Right lobe of liver (tissue), 6 donors: ENCODE data around the gene CATSPER3. TPM values are rescaled to one million over a fixed set of nuclear protein-coding genes. Genes with fewer than 3 reads are reported as not detected.

Source experiments
- ATAC-seq, 4 donors: fragments of 200-7000 bp; cut with Tn5 transposase; one replicate each; pipeline ENCODE4 v1.9.1; 2020; ENCODE audit warnings: mild to moderate bottlenecking in 4 of 4, moderate library complexity in 4 of 4
- DNase-seq, 3 donors: peaks; one replicate each; pipeline ENCODE4 v3.0.0-alpha.2; 2020
- H3K27ac ChIP-seq, 3 donors: fragments of 200-600 bp; one replicate each; pipeline ENCODE4 v1.8.0; 2022
- H3K27me3 ChIP-seq, 2 donors: fragments of 200-600 bp; one replicate each; pipeline ENCODE4 v1.8.0; 2022
- H3K36me3 ChIP-seq, 4 donors: fragments of 200-600 bp; sonication (generic) in 1 of 4; one replicate each; pipeline versions ENCODE4 v1.5.1 to v1.8.0; 2017 to 2022; ENCODE audit warnings: control low read depth in 1 of 4
- H3K4me1 ChIP-seq, 4 donors: fragments of 200-600 bp; sonication (generic) in 1 of 4; one replicate each; pipeline versions ENCODE4 v1.5.1 to v1.8.0; 2017 to 2022; ENCODE audit warnings: control low read depth in 1 of 4
- H3K4me3 ChIP-seq, 3 donors: fragments of 200-600 bp; one replicate each; pipeline ENCODE4 v1.8.0; 2022
- H3K9me3 ChIP-seq, 4 donors: fragments of 200-600 bp; sonication (generic) in 1 of 4; one replicate each; pipeline versions ENCODE4 v1.5.1 to v1.8.0; 2017 to 2022; ENCODE audit warnings: control low read depth in 1 of 4
- CTCF ChIP-seq, 4 donors: fragments of 200-600 bp in 3 of 4; fragments of 450-650 bp in 1 of 4; IDR thresholded peaks; one replicate each; pipeline versions ENCODE4 v1.5.1 to v1.8.0; 2016 to 2022; ENCODE audit warnings: antibody characterized with exemption in 4 of 4, mild to moderate bottlenecking in 2 of 4
- POLR2A ChIP-seq: fragments of 450-650 bp; IDR thresholded peaks from one replicate; pipeline ENCODE4 v1.6.1; 2017; ENCODE audit warnings: antibody characterized with exemption, mild to moderate bottlenecking
- WGBS: methylation state at CpG from one replicate; pipeline ENCODE4 v1.1.6; 2018; ENCODE audit warnings: low coverage, low lambda C conversion rate; ENCODE audit not compliant: insufficient coverage; ENCODE audit errors: missing lambda C conversion rate; 5-methylcytosine and 5-hydroxymethylcytosine counted together
- intact Hi-C, 2 donors: fragments of 100-400 bp; cut with DNase I; formaldehyde crosslinking; loops; one replicate each; pipeline versions ENCODE4 v1.11.2 to v1.14.1; 2022
- total RNA-seq, 6 experiments: library from RNA; depleted of rRNA in 2 of 6; stranded (reverse); fragments of >200 nt in 2 of 6; fragmentation: NEBNext Ultra II Directional in 3 of 6; extraction: Animal tissue kit (Norgen Biotek cat#: 25700) in 3 of 6; gene quantifications; one replicate each; pipeline versions ENCODE4 v1.1.0 to v1.2.4, GENCODE V29; 2016 to 2023
- donor health status: DM: no; HTN: yes; CAD: no.
- donor health status: DM: no; HTN: no; CAD: no.
- donor health status: DM: no; HTN: no; CAD: no.
- donor health status: DM: no; HTN: yes; CAD: no.
- donor health status: DM: no; HTN: yes; CAD: no.

The CATSPER3 gene
- total RNA-seq, 6 experiments from 2014 or later: 0.29 to 1.1 (median 0.81) TPM; not detected in 2

- ATAC-seq (peak; percentile 8 to 40 (median 31)), DNase-seq (peak in 1 of 3 donors; percentile 18)
- WGBS: no CpG with 5 or more reads among the region's 49 CpGs
- Histone ChIP-seq H3K27ac (no peak within 1 kb of the TSS), H3K27me3 (peaks cover 27 to 61% of the 10 kb centered on the region in 2 donors), H3K36me3 (no peaks in the 10 kb centered on the region), H3K4me1 (peaks cover 0 to 31% (median 2%) of the 10 kb centered on the region in 4 donors), H3K4me3 (peak within 1 kb of the TSS; percentile 11 to 38 (median 22)), H3K9me3 (no peaks in the 10 kb centered on the region)
- intact Hi-C loops: no loop called here
- TF ChIP-seq CTCF (IDR thresholded peaks at IDR 0.05): no peak
Measured at GRCh38 chr5:135033901-135034235, 66.2 kb downstream of the CATSPER3 start, which contains the start of gene PITX1. Gene PITX1, minus strand, starts transcription at chr5:135034228. Its CDS starts 347 bp downstream, at chr5:135033881.

GRCh38 chr5:135034236-135034962 is 66.7 kb downstream of the CATSPER3 start:
- no peak for ATAC-seq
- peak overlapping the region in 1 of 3 donors; percentile 38 for H3K4me3 ChIP-seq
- peak in 2 of 3 donors; percentile 15 to 46 for DNase-seq

GRCh38 chr5:135034963-135035677 is 67.4 kb downstream of the CATSPER3 start:
- H3K27ac ChIP-seq: no peak overlapping the region
- no peaks in the 10 kb centered on the region for H3K36me3 ChIP-seq
- no peak for TF ChIP-seq POLR2A
- no peak for TF ChIP-seq CTCF (IDR thresholded peaks at IDR 0.05)
- DNase-seq: no peak
- no peaks in the 10 kb centered on the region for H3K9me3 ChIP-seq
- 57% methylated on average over 1 of the region's 14 CpGs for WGBS
- intact Hi-C loops: no loop called here
- peaks cover 0 to 37% (median 2%) of the 10 kb centered on the region in 4 donors for H3K4me1 ChIP-seq
- peaks cover 34 to 61% of the 10 kb centered on the region in 2 donors for H3K27me3 ChIP-seq
- no peak overlapping the region for H3K4me3 ChIP-seq
- ATAC-seq: peak in 1 of 4 donors; percentile 4

More at GRCh38 chr5:135034236-135034962, 66.7 kb downstream of the CATSPER3 start:
- intact Hi-C loops: no loop called here
- peaks cover 28 to 61% of the 10 kb centered on the region in 2 donors for H3K27me3 ChIP-seq
- H3K9me3 ChIP-seq: no peaks in the 10 kb centered on the region
- no peaks in the 10 kb centered on the region for H3K36me3 ChIP-seq
- H3K4me1 ChIP-seq: peaks cover 0 to 35% (median 2%) of the 10 kb centered on the region in 4 donors
- TF ChIP-seq CTCF (IDR thresholded peaks at IDR 0.05) (no peak), POLR2A (no peak)
- H3K27ac ChIP-seq: no peak overlapping the region
- 16% methylated on average over 15 of the region's 65 CpGs for WGBS

- Histone ChIP-seq H3K27ac (no peak overlapping the region), H3K27me3 (peaks cover 34 to 65% of the 10 kb centered on the region in 2 donors), H3K4me1 (peaks cover 0 to 33% (median 2%) of the 10 kb centered on the region in 4 donors), H3K4me3 (no peak overlapping the region), H3K36me3 (no peaks in the 10 kb centered on the region), H3K9me3 (no peaks in the 10 kb centered on the region)
- DNase-seq (peak in 1 of 3 donors; percentile 14), ATAC-seq (no peak)
- TF ChIP-seq POLR2A (no peak), CTCF (IDR thresholded peaks at IDR 0.05) (no peak)
- no CpG with 5 or more reads among the region's 6 CpGs for WGBS
- intact Hi-C loops: no loop called here
Measured at GRCh38 chr5:135035678-135036030, 67.9 kb downstream of the CATSPER3 start.
